ENCODE measurements around the gene MYL5. TPM values are rescaled to one million over a fixed set of nuclear protein-coding genes. Genes with fewer than 3 reads are reported as not detected.

Gene MYL5
- total and polyA plus RNA-seq, 10 of the 15 experiments (the other 5 are each of a cell fraction or from before 2014, with no cell fraction given), result 1.2 to 13.8 (median 7.1) TPM

DNA sequence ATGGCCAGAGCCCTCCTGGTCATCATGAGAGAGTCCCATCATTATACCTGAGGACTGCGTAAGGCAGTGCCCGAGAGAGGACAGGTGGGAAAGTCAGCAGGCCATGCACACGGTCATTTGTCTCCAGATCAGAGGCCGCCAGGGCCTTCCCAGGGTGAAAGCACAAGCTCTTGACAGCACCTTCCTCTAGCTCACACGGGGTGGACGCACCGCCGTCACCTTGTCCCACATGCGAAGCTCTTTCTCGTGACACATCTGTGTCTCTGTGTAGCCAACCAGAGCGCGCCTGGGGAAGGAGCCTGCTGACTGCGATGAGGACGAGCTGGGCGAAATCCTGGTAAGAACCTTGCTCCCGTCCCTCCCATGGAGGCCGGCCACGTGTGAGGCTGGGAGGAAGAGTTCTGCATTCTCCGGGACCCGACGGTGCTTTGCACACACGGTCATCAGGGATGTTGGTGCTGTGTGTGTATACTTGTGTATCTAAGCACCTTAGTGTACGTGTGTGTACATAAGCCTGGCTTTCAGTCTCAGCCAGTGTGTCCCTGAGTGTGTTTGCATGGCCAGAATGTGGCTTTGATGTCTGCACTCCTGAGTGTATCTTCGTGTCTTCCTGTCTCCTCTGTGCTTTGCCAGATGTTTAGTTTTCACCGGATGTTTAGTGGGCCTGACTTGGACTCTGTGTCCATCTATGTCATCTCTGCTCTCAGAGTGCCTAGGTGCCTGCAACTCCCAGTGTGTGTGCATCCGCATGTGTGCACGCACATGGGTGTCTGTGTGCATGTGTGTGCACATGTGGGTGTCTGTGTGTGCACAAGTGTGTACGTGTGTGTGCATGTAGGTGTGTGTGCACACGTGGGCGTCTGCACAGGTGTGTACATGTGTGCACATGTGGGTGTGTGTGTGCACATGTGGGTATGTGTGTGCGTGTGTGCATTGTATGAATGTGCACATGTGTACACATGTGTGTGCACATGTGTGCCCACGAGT lies 15.4 kb upstream of the MYL5 start (continued):
- TF ChIP-seq POU2F2 (IDR thresholded peaks at IDR 0.05; ENCODE audit: borderline replicate concordance, low read depth, low read length), result no peak
- TF ChIP-seq, protein P1, sequence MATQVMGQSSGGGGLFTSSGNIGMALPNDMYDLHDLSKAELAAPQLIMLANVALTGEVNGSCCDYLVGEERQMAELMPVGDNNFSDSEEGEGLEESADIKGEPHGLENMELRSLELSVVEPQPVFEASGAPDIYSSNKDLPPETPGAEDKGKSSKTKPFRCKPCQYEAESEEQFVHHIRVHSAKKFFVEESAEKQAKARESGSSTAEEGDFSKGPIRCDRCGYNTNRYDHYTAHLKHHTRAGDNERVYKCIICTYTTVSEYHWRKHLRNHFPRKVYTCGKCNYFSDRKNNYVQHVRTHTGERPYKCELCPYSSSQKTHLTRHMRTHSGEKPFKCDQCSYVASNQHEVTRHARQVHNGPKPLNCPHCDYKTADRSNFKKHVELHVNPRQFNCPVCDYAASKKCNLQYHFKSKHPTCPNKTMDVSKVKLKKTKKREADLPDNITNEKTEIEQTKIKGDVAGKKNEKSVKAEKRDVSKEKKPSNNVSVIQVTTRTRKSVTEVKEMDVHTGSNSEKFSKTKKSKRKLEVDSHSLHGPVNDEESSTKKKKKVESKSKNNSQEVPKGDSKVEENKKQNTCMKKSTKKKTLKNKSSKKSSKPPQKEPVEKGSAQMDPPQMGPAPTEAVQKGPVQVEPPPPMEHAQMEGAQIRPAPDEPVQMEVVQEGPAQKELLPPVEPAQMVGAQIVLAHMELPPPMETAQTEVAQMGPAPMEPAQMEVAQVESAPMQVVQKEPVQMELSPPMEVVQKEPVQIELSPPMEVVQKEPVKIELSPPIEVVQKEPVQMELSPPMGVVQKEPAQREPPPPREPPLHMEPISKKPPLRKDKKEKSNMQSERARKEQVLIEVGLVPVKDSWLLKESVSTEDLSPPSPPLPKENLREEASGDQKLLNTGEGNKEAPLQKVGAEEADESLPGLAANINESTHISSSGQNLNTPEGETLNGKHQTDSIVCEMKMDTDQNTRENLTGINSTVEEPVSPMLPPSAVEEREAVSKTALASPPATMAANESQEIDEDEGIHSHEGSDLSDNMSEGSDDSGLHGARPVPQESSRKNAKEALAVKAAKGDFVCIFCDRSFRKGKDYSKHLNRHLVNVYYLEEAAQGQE (IDR thresholded peaks at IDR 0.05; ENCODE audit: low read depth, low read length), result no peak
- TF ChIP-seq STAT1 (conservative IDR thresholded peaks at IDR 0.05), result no peak
- TF ChIP-seq BCLAF1 (IDR thresholded peaks at IDR 0.05), result no peak
- no peak for TF ChIP-seq YY1 (IDR thresholded peaks at IDR 0.05; ENCODE audit: low read depth, low read length)
- TF ChIP-seq ATF7 (IDR thresholded peaks at IDR 0.05; ENCODE audit: low read depth), result no peak

Data from GM12878 (cell line).